Loucy (cell line): ENCODE data around the gene TRPM7.

Experiments
- CTCF ChIP-seq: fragments of 200-600 bp; sonication (generic); conservative IDR thresholded peaks from 2 replicates; pipeline ENCODE4 v1.5.1; 2014; ENCODE audit warnings: mild to moderate bottlenecking, antibody characterized with exemption, low read length
- EZH2phosphoT487 ChIP-seq: fragments of 200-600 bp; IDR thresholded peaks from 2 replicates; pipeline ENCODE4 v1.6.1; 2018; ENCODE audit warnings: antibody characterized with exemption, mild to moderate bottlenecking, moderate library complexity, borderline replicate concordance

GRCh38 chr15:50702762-50703334 lies 16.3 kb upstream of the TRPM7 start:
- TF ChIP-seq CTCF (no peak), EZH2phosphoT487 (no peak)
